SK-MEL-5 (cell line): ENCODE data around the gene COIL. TPM values are rescaled to one million over a fixed set of nuclear protein-coding genes. Genes with fewer than 3 reads are reported as not detected.

Experiments used
- DNase-seq: peaks from one replicate; pipeline ENCODE4 v3.0.0-alpha.2; 2016; ENCODE audit warnings: low read depth, low spot score
- in situ Hi-C: cut with HindIII; loops from 2 replicates; pipeline ENCODE4 v1.10.0; 2016; ENCODE audit warnings: low sequenced_read_pairs, high pct_unique_total_duplicates, low pct_unique_long_range_greater_than_20kb
- total RNA-seq: library from RNA; depleted of rRNA; stranded (reverse); fragments of >200 nt; shearing (Covaris generic); gene quantifications from 2 replicates; pipeline ENCODE4 v1.2.3, GENCODE V29; 2014

COIL gene
- total RNA-seq, 1 experiment from 2014 or later = 26.6 TPM

- in situ Hi-C loops = no loop called here
Observed at GRCh38 chr17:56917559-56918296, 43.1 kb downstream of the COIL start.

GRCh38 chr17:56914581-56915273 is 46.1 kb downstream of the COIL start:
- DNase-seq = no peak
- in situ Hi-C loops = no loop called here

More at GRCh38 chr17:56917559-56918296, 43.1 kb downstream of the COIL start:
- DNase-seq = no peak

GRCh38 chr17:56913867-56914580 is 46.8 kb downstream of the COIL start, which contains the start of gene TRIM25:
TRIM25 (minus strand) TSS chr17:56914049; CDS start chr17:56913988, 61 bp downstream.
- in situ Hi-C loops = no loop called here
- DNase-seq = peak; percentile 87

- in situ Hi-C loops = no loop called here
- DNase-seq = no peak
Observed at GRCh38 chr17:56913353-56913866, 47.4 kb downstream of the COIL start.

- in situ Hi-C loops = no loop called here
- no peak for DNase-seq
Observed at GRCh38 chr17:56913000-56913311, 47.9 kb downstream of the COIL start.

GRCh38 chr17:56912105-56912999 is 48.5 kb downstream of the COIL start:
- in situ Hi-C loops = no loop called here

GRCh38 chr17:56910509-56911235 is 50.2 kb downstream of the COIL start:
- in situ Hi-C loops = no loop called here
- no peak for DNase-seq

More at GRCh38 chr17:56912105-56912999, 48.5 kb downstream of the COIL start:
- DNase-seq = no peak

GRCh38 chr17:56909742-56910508 is 50.9 kb downstream of the COIL start:
- in situ Hi-C loops = no loop called here
- no peak for DNase-seq

GRCh38 chr17:56908001-56908542 is 52.8 kb downstream of the COIL start:
- in situ Hi-C loops = no loop called here
- DNase-seq = no peak

- DNase-seq = no peak
- in situ Hi-C loops = no loop called here
Observed at GRCh38 chr17:56903560-56903959, 57.3 kb downstream of the COIL start.

- in situ Hi-C loops = no loop called here
Observed at GRCh38 chr17:56902348-56902747, 58.5 kb downstream of the COIL start.

GRCh38 chr17:56899403-56899802 is 61.4 kb downstream of the COIL start:
- in situ Hi-C loops = no loop called here
- no peak for DNase-seq

More at GRCh38 chr17:56902348-56902747, 58.5 kb downstream of the COIL start:
- no peak for DNase-seq

- DNase-seq = no peak
- in situ Hi-C loops = no loop called here
Observed at GRCh38 chr17:56898874-56899273, 62.0 kb downstream of the COIL start.

- no peak for DNase-seq
Observed at GRCh38 chr17:56897646-56898424, 63.0 kb downstream of the COIL start.

GRCh38 chr17:56896968-56897359 is 63.9 kb downstream of the COIL start:
- in situ Hi-C loops = no loop called here
- no peak for DNase-seq

More at GRCh38 chr17:56897646-56898424, 63.0 kb downstream of the COIL start:
- in situ Hi-C loops = no loop called here
